Naive thymus-derived CD4-positive, alpha-beta T cell (primary cell): Measurements from ENCODE around the gene KCTD7. TPM values are rescaled to one million over a fixed set of nuclear protein-coding genes. Genes with fewer than 3 reads are reported as not detected.
"Not testable (repeated sequence)": the region's sequence is repeated elsewhere in the genome, so short reads cannot be mapped to it uniquely, and the experiment has no call there.

Experiments
- ATAC-seq: fragments of 150-1000 bp; cut with Tn5 transposase; 2 replicates; pipeline ENCODE4 v1.10.0; 2021; ENCODE audit warnings: mild to moderate bottlenecking, moderate library complexity
- CTCF ChIA-PET: fragments of 350-600 bp; sonication (Branson Sonifier 250); formaldehyde crosslinking; loops from one replicate; lab custom pipeline; 2021; ENCODE audit warnings: antibody characterized with exemption; lab: Charles Lee
- POLR2A ChIA-PET: fragments of 350-600 bp; sonication (Branson Sonifier 250); formaldehyde crosslinking; loops from one replicate; lab custom pipeline; 2021; ENCODE audit warnings: antibody characterized with exemption, inconsistent platforms; lab: Charles Lee
- DNase-seq, 9 donors: peaks; one replicate each; pipeline versions ENCODE4 v3.0.0 to v3.0.0-alpha.2; 2020 to 2022; ENCODE audit warnings: mixed read lengths in 1 of 9
- H3K27ac ChIP-seq: one replicate; pipeline ENCODE4 v1.7.0; 2013; ENCODE audit warnings: mild to moderate bottlenecking, low read depth, low read length, moderate library complexity
- H3K27me3 ChIP-seq, 2 donors: one replicate each; pipeline ENCODE4 v1.7.0; 2013; ENCODE audit warnings: low read length in 2 of 2, mild to moderate bottlenecking in 2 of 2, moderate library complexity in 2 of 2; ENCODE audit not compliant: control insufficient read depth in 2 of 2, insufficient read depth in 2 of 2
- H3K36me3 ChIP-seq, 3 experiments: 1 replicate in 2 of 3; 2 replicates in 1 of 3; pipeline ENCODE4 v1.7.0; 2013; ENCODE audit warnings: low read length in 3 of 3, mild to moderate bottlenecking in 3 of 3, moderate library complexity in 1 of 3; ENCODE audit not compliant: insufficient read depth in 3 of 3, control insufficient read depth in 2 of 3
- H3K4me1 ChIP-seq, 2 donors: one replicate each; pipeline ENCODE4 v1.7.0; 2013; ENCODE audit warnings: low read length in 2 of 2, mild to moderate bottlenecking in 2 of 2, moderate library complexity in 1 of 2; ENCODE audit not compliant: control insufficient read depth in 2 of 2, insufficient read depth in 2 of 2
- H3K4me3 ChIP-seq: 2 replicates; pipeline ENCODE4 v1.7.0; 2013; ENCODE audit warnings: mild to moderate bottlenecking, low read length
- H3K9me3 ChIP-seq, 3 experiments: 1 replicate in 2 of 3; 2 replicates in 1 of 3; pipeline ENCODE4 v1.7.0; 2013; ENCODE audit warnings: low read length in 3 of 3; ENCODE audit not compliant: control insufficient read depth in 2 of 3
- H3K27ac Mint-ChIP-seq, 9 donors: one replicate each; pipeline ENCODE4 v1.8.0; 2020 to 2022; ENCODE audit warnings: mixed read lengths in 9 of 9, mild to moderate bottlenecking in 8 of 9, moderate library complexity in 5 of 9, inconsistent platforms in 2 of 9
- H3K27me3 Mint-ChIP-seq, 5 donors: one replicate each; pipeline ENCODE4 v1.8.0; 2021 to 2022; ENCODE audit warnings: mixed read lengths in 5 of 5, mild to moderate bottlenecking in 1 of 5
- H3K36me3 Mint-ChIP-seq, 5 donors: one replicate each; pipeline ENCODE4 v1.8.0; 2020 to 2022; ENCODE audit warnings: mixed read lengths in 5 of 5, mild to moderate bottlenecking in 3 of 5, inconsistent platforms in 1 of 5
- H3K4me1 Mint-ChIP-seq, 7 donors: one replicate each; pipeline ENCODE4 v1.8.0; 2020 to 2022; ENCODE audit warnings: mixed read lengths in 7 of 7, mild to moderate bottlenecking in 3 of 7, inconsistent platforms in 1 of 7
- H3K4me3 Mint-ChIP-seq, 10 donors: one replicate each; pipeline ENCODE4 v1.8.0; 2020 to 2022; ENCODE audit warnings: mild to moderate bottlenecking in 10 of 10, mixed read lengths in 10 of 10, moderate library complexity in 6 of 10, inconsistent platforms in 2 of 10
- H3K9me3 Mint-ChIP-seq, 11 donors: one replicate each; pipeline ENCODE4 v1.8.0; 2020 to 2022; ENCODE audit warnings: mixed read lengths in 11 of 11, mild to moderate bottlenecking in 4 of 11, inconsistent platforms in 1 of 11, moderate library complexity in 1 of 11
- intact Hi-C, 2 donors: fragments of 100-400 bp; cut with micrococcal nuclease; formaldehyde crosslinking; loops; one replicate each; pipeline ENCODE4 v1.15.1; 2023
- polyA plus RNA-seq, 2 donors: library from polyadenylated mRNA; unstranded; fragments of 300-500 nt; fragmentation: Illumina TruSeq; gene quantifications; one replicate each; pipeline ENCODE4 v1.2.3, GENCODE V29; 2021
- total RNA-seq, 6 experiments: library from RNA in 5 of 6; stranded (reverse) in 5 of 6; gene quantifications; 1 replicate in 5 of 6; 2 replicates in 1 of 6; pipeline ENCODE4 v1.2.3 and lab custom pipeline; 2021 to 2026

The KCTD7 gene
- total and polyA plus RNA-seq, 7 experiments from 2014 or later: 10.4 to 43.6 (median 27.0) TPM

- H3K9me3 Mint-ChIP-seq: peaks cover 0 to 6% (median 5%) of the 10 kb centered on the region in 11 donors
- peaks cover 7 to 25% (median 15%) of the 10 kb centered on the region in 7 donors for H3K4me1 Mint-ChIP-seq
- H3K27me3 Mint-ChIP-seq: no peaks in the 10 kb centered on the region
- Histone ChIP-seq H3K4me1 (peaks cover 0 to 4% of the 10 kb centered on the region in 2 donors), H3K36me3 (peaks cover 0 to 3% (median 0%) of the 10 kb centered on the region in 3 experiments), H3K9me3 (no peaks in the 10 kb centered on the region), H3K4me3 (no peak overlapping the region), H3K27ac (no peak overlapping the region), H3K27me3 (no peaks in the 10 kb centered on the region)
- H3K4me3 Mint-ChIP-seq: no peak overlapping the region
- ChIA-PET CTCF (no interaction called here), POLR2A (interaction anchor here (0.5 kb wide), 1 partner anchor 38 kb away, joined by 3 read pairs; no protein-coding TSS in a partner anchor)
- peaks cover 0 to 16% (median 12%) of the 10 kb centered on the region in 5 donors for H3K36me3 Mint-ChIP-seq
- ATAC-seq (no peak), DNase-seq (no peak)
- intact Hi-C loops: loop anchor here in 1 of 2 donors (10.0 kb wide), 1 partner anchor 122 kb away; no protein-coding TSS in a partner anchor
- no peak overlapping the region for H3K27ac Mint-ChIP-seq
Observed at GRCh38 chr7:66687186-66687585, 58.5 kb downstream of the KCTD7 start.

- H3K27ac ChIP-seq, CTCF ChIA-PET, H3K27ac Mint-ChIP-seq, H3K4me1 ChIP-seq, POLR2A ChIA-PET, H3K27me3 Mint-ChIP-seq, H3K9me3 ChIP-seq, DNase-seq, H3K9me3 Mint-ChIP-seq, H3K4me3 ChIP-seq, H3K27me3 ChIP-seq, ATAC-seq, H3K4me3 Mint-ChIP-seq, H3K36me3 ChIP-seq: not testable (repeated sequence)
- H3K36me3 Mint-ChIP-seq: peaks cover 0 to 16% (median 12%) of the 10 kb centered on the region in 5 donors
- intact Hi-C loops: loop anchor here in 1 of 2 donors (10.0 kb wide), 1 partner anchor 123 kb away; no protein-coding TSS in a partner anchor
- peaks cover 7 to 23% (median 15%) of the 10 kb centered on the region in 7 donors for H3K4me1 Mint-ChIP-seq
Observed at GRCh38 chr7:66687672-66688071, 59.0 kb downstream of the KCTD7 start.

GRCh38 chr7:66689081-66689480, 60.4 kb downstream of the KCTD7 start:
- Histone ChIP-seq H3K36me3 (peaks cover 0 to 7% (median 0%) of the 10 kb centered on the region in 3 experiments), H3K4me3 (no peak overlapping the region), H3K27ac (no peak overlapping the region), H3K27me3 (no peaks in the 10 kb centered on the region), H3K4me1 (no peaks in the 10 kb centered on the region), H3K9me3 (no peaks in the 10 kb centered on the region)
- intact Hi-C loops: loop anchor here in 1 of 2 donors (10.0 kb wide), 1 partner anchor 124 kb away; no protein-coding TSS in a partner anchor
- no peak for ATAC-seq
- Mint-ChIP-seq H3K27me3 (no peaks in the 10 kb centered on the region), H3K4me1 (peaks cover 0 to 9% (median 6%) of the 10 kb centered on the region in 7 donors), H3K9me3 (peaks cover 0 to 6% (median 5%) of the 10 kb centered on the region in 11 donors), H3K36me3 (peaks cover 0 to 15% (median 12%) of the 10 kb centered on the region in 5 donors), H3K27ac (no peak overlapping the region), H3K4me3 (no peak overlapping the region)
- DNase-seq: no peak
- POLR2A ChIA-PET: no interaction called here
- CTCF ChIA-PET: no interaction called here

- peaks cover 0 to 3% (median under 1%) of the 10 kb centered on the region in 11 donors for H3K9me3 Mint-ChIP-seq
- peaks cover 0 to 16% (median 2%) of the 10 kb centered on the region in 5 donors for H3K36me3 Mint-ChIP-seq
- H3K4me1 Mint-ChIP-seq: peaks cover 0 to 3% (median 0%) of the 10 kb centered on the region in 7 donors
- Histone ChIP-seq H3K36me3 (peaks cover 0 to 11% (median 0%) of the 10 kb centered on the region in 3 experiments), H3K4me3 (no peak overlapping the region), H3K9me3 (no peaks in the 10 kb centered on the region), H3K4me1 (no peaks in the 10 kb centered on the region), H3K27me3 (no peaks in the 10 kb centered on the region), H3K27ac (no peak overlapping the region)
- DNase-seq (no peak), ATAC-seq (no peak)
- no peak overlapping the region for H3K4me3 Mint-ChIP-seq
- no peaks in the 10 kb centered on the region for H3K27me3 Mint-ChIP-seq
- ChIA-PET CTCF (no interaction called here), POLR2A (no interaction called here)
- intact Hi-C loops: no loop called here
- no peak overlapping the region for H3K27ac Mint-ChIP-seq
Observed at GRCh38 chr7:66693331-66693730, 64.7 kb downstream of the KCTD7 start.

Other genes starting within 250 kb of the KCTD7 start
- gene RABGEF1, start 111.9 kb downstream of the KCTD7 start, total RNA-seq: 10 to 100 TPM; 20.7 to 35.7 (median 22.2) TPM
- gene RABGEF1, start 111.9 kb downstream of the KCTD7 start, polyA plus RNA-seq: 10 to 100 TPM; 20.5 to 21.1 TPM